Limb (tissue), 2 donors: ENCODE results near the gene FLOT1.
"Not testable (repeated sequence)": the region's sequence is repeated elsewhere in the genome, so short reads cannot be mapped to it uniquely, and the experiment has no call there.

Source experiments
- DNase-seq, 2 donors: peaks; one replicate each; pipeline ENCODE4 v3.0.0-alpha.2; 2016; ENCODE audit errors: extremely low spot score in 2 of 2

Gene FLOT1

GRCh38 chr6:30747300-30747687 lies 4.8 kb upstream of the FLOT1 start:
- no peak for DNase-seq

DNA sequence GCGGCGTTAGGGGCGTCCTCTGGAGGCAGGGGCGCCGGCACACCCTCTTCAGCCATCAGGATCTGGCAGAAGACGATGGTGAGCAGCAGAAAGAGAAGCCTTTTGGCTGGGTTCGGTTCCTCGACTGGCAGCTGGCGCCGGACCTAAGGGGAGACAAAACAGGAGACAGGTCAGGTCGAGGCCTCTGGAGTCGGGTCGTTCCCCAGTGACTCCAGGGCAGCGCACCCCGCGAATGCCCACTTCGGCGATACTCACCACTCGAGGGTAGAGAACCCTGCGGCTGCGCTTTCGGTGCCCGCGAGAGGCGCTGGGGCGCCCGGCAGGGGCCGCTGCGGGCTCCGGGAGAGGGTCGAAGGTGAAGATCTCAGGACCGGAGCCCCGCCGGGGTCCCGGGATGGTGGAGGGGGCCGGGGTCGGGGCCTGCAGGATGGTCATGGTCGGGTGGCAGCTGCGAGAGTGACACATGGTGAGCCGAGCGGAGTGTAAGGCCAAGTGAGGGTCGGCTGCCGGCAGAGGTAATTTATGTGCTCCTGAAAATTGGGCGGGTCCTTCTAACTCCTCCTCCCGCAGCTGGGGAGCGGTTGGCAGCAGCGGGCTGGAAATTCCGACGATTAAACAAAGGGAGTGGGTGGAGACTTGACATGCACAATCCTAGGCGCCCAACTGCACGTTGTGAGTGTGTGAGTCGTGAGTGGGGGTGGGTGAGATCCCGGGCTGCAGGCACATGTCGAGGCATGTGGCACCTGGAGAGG lies 1.7 kb upstream of the FLOT1 start, which contains the start of gene IER3:
Gene IER3, minus strand, starts transcription at position 494 of the 752 bp plus-strand sequence. Its CDS starts 29 bp downstream, at position 465.
- DNase-seq, result peak; percentile 80 to 86

DNA sequence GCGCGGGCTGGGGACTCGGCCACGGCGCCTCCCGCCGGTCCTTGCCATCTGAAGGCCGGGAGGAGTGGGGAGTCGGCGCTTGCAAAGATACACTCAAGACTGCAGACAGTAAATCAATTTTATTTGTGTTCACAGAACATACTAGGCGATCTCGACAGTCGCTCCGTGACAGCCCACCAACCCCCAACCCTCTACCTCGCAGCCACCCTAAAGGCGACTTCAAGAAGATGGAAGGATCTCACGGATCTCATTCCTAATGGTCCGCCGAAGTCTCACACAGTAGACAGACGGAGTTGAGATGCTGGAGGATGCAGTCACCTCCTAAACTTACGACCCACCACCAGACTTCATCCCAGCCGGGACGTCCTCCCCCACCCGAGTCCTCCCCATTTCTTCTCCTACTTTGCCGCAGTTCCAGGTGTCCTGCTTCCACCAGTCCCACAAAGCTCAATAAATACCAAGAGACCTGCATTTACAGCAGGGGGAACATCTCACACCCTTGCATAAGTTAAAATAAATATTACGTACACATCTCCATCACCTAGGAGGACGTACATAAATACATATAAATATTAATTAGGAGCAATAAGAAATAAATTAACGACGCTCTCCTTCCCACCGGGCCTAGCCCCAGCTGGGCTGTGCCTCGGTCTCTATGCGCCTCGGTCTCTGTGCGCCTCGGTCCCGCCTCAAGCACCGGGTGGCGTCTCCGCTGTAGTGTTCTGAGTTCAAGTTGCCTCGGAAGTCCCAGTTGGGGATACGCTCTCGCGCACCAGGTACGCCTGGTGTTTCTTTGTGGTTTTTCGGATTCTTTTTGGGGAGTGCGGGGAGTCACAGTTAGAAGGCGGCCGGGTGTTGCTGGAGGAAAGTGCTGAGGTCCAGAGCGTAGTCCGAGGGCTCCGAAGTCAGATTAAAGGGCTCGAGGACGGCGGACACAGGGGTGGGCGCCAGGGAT lies 889 bp upstream of the FLOT1 start:
- peak in 1 of 2 donors; percentile 56 for DNase-seq

DNA sequence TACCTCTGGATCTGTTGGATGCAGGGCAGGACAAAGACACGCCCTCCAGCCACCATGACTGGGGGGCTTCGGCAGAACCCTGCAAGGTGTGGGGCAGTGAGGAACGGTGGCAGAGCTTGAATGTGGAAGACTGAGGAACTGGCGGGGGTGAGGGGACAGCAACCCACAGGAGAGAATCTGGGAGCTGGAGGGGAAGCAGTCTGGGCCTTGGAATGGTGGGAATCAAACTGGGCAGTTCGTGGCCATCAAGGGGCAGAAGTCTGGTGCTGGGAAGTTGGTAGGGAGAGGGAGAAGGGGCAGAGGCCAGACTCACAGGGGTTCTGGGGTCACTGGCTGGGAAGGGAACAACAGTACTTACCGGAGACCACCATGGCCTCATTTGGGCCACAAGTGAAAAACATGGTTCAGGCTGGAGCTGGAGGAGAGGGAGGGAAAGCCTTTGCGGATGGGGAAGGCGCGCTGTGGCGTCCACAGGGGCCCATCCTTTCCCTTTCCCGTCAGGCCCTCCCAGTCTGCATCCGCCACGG lies 635 bp downstream of the FLOT1 start:
- DNase-seq, result no peak

DNA sequence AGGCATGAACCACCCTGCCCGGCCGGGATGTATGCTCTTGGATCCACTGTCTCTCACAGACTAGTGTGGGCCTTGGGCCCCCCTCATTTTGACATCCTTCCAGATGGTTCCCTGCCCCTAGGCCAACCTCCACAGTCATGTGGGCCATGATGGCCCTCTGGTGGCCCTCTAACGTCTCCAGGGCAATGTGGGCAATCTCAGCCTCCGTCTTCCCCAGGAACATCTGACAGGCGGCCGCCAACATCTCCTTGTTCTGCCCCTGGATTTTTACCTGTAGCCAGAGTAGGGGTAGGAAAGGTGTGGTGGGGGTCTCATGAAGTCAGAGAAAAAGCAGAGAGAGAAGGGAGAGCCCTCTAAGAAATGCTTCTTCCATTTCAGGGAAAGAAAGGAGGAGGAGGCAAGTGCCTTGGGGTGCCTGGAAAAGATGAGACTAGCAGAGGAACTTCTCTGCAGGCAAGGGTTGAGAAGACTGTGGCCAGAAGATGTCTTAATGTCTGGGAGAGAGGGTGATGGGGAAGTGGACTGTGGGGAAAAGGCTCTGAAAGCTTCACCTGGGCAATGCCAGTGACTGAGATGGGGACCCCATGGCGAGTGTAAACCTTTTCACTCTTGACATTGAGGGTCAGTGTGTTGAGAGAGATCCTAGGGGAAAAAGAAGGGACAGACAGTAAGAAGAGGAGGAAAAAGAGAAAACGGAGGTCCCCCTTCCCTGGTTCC lies 1.3 kb downstream of the FLOT1 start:
- no peak for DNase-seq

DNA sequence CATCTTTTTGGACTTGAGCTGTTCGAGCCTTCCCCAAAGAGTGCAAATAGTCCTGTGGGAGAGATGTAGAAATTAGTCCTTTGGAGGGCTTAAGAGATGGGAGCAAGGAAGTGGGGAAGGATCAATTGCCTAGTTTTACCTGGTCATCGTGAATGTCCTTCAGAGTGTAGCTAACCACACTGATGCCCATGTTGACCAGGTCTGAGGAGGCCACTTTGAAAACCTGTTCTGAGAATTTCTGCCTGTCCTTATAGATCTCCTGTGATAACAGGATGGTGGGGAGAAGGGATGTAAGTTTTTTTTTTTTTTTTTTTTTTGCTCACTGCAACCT lies 2.0 kb downstream of the FLOT1 start:
- DNase-seq, result no peak

GRCh38 chr6:30738532-30738931 lies 4.0 kb downstream of the FLOT1 start:
- DNase-seq, result no peak

- DNase-seq, result no peak
Observed at GRCh38 chr6:30735668-30736314, 6.7 kb downstream of the FLOT1 start.

DNA sequence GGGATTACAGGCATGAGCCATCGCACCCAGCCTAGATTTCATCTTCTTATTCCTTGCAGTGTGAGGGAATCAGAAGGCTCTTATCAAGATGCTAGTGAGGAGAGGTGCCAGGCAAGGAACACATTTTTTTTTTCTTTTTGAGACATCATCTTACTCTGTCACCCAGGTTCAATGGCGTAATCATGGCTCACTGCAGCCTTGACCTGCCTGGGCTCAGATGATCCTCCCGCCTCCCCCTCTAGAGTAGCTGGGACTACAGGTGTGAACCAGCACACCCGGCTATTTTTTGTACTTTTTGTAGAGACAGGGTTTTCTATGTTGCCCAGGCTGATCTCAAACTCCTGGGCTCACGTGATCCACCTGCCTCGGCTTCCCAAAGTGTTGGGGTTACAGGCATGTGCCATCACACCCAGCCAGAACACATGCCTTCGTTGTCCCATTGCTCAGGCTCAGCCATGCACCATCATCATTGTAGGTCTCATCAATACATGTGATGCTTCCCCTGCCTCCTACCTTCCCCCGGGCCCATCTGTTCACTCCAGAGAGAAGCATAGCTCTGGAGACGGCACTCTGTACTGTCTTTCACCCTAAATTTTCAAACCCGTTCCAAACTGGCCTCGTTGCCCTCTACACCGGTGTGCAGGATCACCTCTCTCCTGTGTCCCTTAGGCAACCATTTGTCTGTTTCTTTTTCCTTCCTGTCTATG lies 10.1 kb downstream of the FLOT1 start:
- DNase-seq, result no peak

DNA sequence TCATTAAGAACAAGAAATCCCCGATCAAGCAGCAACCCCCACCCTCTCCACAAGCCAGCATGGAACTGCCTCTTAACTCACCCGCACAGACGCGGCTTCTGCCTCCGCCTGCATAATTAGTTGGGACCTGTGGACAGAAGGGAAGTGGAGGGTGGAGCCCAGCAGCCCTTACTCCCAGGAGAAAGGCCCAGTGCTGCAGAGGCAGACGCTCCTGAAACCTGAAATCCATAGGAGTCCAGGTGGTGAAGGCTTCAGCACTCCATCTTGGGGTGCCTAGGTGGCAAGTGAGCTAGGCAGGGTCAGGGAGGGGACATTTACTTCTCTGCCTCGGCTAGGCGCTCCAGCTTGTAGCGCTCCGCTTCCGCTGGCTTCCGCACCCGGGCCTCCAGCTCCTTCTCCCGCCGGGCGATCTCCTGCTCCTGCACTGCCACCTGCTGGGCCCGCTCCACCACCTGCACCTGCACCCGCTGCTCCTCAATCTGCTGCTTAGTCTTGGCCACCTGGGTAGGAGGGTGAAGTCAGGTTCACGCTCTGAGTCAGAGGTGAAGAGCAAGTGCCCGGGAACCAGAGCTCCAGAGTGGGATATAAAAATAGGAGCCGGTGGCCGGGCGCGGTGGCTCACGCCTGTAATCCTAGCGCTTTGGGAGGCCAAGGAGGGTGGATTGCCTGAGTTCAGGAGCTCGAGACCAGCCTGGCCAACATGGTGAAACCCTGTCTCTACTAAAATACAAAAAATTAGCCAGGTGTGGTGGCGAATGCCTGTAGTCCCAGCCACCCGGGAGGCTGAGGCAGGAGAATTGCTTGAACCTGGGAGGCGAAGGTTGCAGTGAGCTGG lies 11.7 kb downstream of the FLOT1 start:
- peak in 1 of 2 donors; percentile 76 for DNase-seq

GRCh38 chr6:30727920-30728553 lies 14.4 kb downstream of the FLOT1 start:
- DNase-seq, result no peak

DNA sequence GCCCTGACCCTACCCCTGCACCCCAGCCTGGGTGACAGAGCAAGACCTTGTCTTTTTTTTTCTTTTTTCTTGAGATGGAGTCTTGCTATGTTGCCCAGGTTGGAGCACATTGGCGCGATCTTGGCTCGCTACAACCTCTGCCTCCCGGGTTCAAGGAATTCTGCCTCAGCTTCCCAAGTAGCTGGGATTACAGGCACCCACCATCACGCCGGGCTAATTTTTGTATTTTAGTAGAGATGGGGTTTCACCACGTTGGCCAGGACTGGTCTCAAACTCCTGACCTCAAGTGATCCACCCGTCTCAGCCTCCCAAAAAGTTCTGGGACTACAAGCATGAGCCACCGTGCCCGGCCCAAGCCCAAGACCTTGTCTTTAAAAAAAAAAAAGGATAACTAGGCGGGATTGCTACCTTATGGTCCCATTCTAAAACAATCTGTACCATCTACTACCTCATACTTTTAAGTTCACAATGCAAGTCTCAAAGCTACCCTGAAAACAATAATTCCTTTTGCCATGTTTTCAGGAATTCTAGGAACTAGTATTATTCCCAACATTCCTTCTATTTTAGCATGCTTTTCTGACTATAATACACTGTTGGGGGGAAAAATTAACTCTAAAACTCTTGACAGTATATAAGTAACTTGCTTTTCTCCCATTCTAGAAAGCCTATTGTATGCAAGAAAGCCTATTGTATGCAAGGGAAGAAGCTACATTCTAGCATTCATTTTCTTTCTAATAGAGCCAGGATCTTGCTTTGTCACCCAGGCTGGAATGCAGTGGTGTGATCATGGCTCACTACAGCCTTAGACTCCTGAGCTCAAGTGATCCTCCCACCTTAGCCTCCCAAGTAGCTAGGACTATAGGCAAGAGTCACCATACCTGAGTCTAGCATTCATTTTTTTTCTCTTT lies 15.7 kb downstream of the FLOT1 start:
- no peak for DNase-seq

GRCh38 chr6:30725713-30726505 lies 16.6 kb downstream of the FLOT1 start:
- no peak for DNase-seq

GRCh38 chr6:30724906-30725667 lies 17.4 kb downstream of the FLOT1 start:
- DNase-seq, result no peak

GRCh38 chr6:30723843-30724741 lies 18.4 kb downstream of the FLOT1 start:
- DNase-seq, result not testable (repeated sequence)
